ENCODE results near the gene ASTN2.

DNA sequence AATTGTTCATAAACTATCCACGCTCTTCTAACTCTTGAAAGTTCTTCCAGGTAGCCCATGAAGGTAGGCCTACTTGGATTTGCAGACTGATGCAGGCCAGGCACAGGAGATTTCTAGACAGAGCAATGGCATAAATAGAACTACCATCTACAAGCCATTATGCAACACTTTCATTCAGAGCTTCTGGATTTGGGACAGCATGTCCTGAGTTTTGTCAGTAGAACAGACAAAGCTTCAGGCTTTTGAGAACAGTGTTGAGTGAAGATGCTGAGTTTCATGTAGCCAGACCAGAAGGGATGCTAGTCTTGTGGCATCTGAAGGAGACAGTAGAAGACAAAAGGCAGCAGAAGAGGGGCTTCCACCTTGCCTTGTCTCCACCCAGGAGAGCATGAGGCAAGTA is 531.2 kb downstream of the ASTN2 start:
- TF ChIP-seq, protein P1, sequence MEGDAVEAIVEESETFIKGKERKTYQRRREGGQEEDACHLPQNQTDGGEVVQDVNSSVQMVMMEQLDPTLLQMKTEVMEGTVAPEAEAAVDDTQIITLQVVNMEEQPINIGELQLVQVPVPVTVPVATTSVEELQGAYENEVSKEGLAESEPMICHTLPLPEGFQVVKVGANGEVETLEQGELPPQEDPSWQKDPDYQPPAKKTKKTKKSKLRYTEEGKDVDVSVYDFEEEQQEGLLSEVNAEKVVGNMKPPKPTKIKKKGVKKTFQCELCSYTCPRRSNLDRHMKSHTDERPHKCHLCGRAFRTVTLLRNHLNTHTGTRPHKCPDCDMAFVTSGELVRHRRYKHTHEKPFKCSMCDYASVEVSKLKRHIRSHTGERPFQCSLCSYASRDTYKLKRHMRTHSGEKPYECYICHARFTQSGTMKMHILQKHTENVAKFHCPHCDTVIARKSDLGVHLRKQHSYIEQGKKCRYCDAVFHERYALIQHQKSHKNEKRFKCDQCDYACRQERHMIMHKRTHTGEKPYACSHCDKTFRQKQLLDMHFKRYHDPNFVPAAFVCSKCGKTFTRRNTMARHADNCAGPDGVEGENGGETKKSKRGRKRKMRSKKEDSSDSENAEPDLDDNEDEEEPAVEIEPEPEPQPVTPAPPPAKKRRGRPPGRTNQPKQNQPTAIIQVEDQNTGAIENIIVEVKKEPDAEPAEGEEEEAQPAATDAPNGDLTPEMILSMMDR (IDR thresholded peaks at IDR 0.05; ENCODE audit: low read depth, low read length): no peak
- no peak for TF ChIP-seq POLR2A (IDR thresholded peaks at IDR 0.05; ENCODE audit: extremely low read depth, insufficient read length)
- TF ChIP-seq, protein P2, sequence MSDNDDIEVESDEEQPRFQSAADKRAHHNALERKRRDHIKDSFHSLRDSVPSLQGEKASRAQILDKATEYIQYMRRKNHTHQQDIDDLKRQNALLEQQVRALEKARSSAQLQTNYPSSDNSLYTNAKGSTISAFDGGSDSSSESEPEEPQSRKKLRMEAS (IDR thresholded peaks at IDR 0.05; ENCODE audit: low read depth, low read length): no peak
